SK-N-MC (cell line): ENCODE data around the gene ABHD16B.

ENCODE experiments used
- EZH2 ChIP-seq: fragments of 200-600 bp; sonication (generic); IDR thresholded peaks from one replicate; pipeline ENCODE4 v1.6.1; 2017; ENCODE audit warnings: antibody characterized with exemption
- POLR2AphosphoS5 ChIP-seq: IDR thresholded peaks from 2 replicates; pipeline ENCODE4 v1.6.1; 2012; ENCODE audit warnings: mild to moderate bottlenecking, low read depth, low read length, borderline replicate concordance

- TF ChIP-seq EZH2 (no peak), POLR2AphosphoS5 (no peak)
These were observed 10.4 kb upstream of the ABHD16B start for GRCh38 chr20:63850689-63851547.
